ENCODE data around the gene ACVR1B.
A peak's percentile ranks its signal among the peaks of the same experiment; 100 is the strongest.

The ACVR1B gene

GRCh38 chr12:52006726-52007157, 55.2 kb downstream of the ACVR1B start, which contains the start of gene TAMALIN:
Gene TAMALIN, plus strand, starts transcription at chr12:52006946. Its CDS starts 74 bp downstream, at chr12:52007020.
- DNase-seq: peak; percentile 80

- peak; percentile 45 for DNase-seq
Observed at GRCh38 chr12:52007158-52007921, 55.8 kb downstream of the ACVR1B start.

GRCh38 chr12:52007982-52008510, 56.5 kb downstream of the ACVR1B start:
- DNase-seq: no peak

- DNase-seq: no peak
Observed at GRCh38 chr12:52009081-52009751, 57.7 kb downstream of the ACVR1B start.

GRCh38 chr12:52010152-52010622, 58.7 kb downstream of the ACVR1B start:
- DNase-seq: no peak

GRCh38 chr12:52010692-52011601, 59.4 kb downstream of the ACVR1B start:
- no peak for DNase-seq

- no peak for DNase-seq
Observed at GRCh38 chr12:52011602-52012214, 60.2 kb downstream of the ACVR1B start.

- DNase-seq: no peak
Observed at GRCh38 chr12:52013626-52014310, 62.3 kb downstream of the ACVR1B start.

- no peak for DNase-seq
Observed at GRCh38 chr12:52014567-52015530, 63.4 kb downstream of the ACVR1B start.

GRCh38 chr12:52015532-52016041, 64.1 kb downstream of the ACVR1B start:
- DNase-seq: no peak

- no peak for DNase-seq
Observed at GRCh38 chr12:52018433-52019112, 67.1 kb downstream of the ACVR1B start.

- DNase-seq: no peak
Observed at GRCh38 chr12:52019113-52019770, 67.7 kb downstream of the ACVR1B start.

- DNase-seq: peak; percentile 51
Observed at GRCh38 chr12:52020539-52021336, 69.2 kb downstream of the ACVR1B start.

- no peak for DNase-seq
Observed at GRCh38 chr12:52022841-52023181, 71.3 kb downstream of the ACVR1B start.

GRCh38 chr12:52023182-52023975, 71.9 kb downstream of the ACVR1B start:
- DNase-seq: peak; percentile 95

GRCh38 chr12:52023976-52024688, 72.6 kb downstream of the ACVR1B start:
- DNase-seq: no peak

- no peak for DNase-seq
Observed at GRCh38 chr12:52024845-52025230, 73.3 kb downstream of the ACVR1B start.

All from stimulated activated CD4-positive, alpha-beta T cell treated with anti-CD3 and anti-CD28 coated beads, Interleukin-12 subunit alpha, Interleukin-12 subunit beta, amount 100 ng/mL, for 4 hours (primary cell).